Activated CD8-positive, alpha-beta T cell treated with anti-CD3 and anti-CD28 coated beads, Interleukin-2, amount 10 ng/mL, durations not matched to agents 7 days and 5 days (primary cell): ENCODE data around the gene ERC2. TPM values are rescaled to one million over a fixed set of nuclear protein-coding genes. Genes with fewer than 3 reads are reported as not detected.

Experiments used
- ATAC-seq: fragments of 150-1000 bp; cut with Tn5 transposase; one replicate; pipeline ENCODE4 v1.10.0; 2021; ENCODE audit warnings: moderate library complexity
- CTCF ChIA-PET: fragments of 350-600 bp; sonication (Branson Sonifier 250); formaldehyde crosslinking; loops from one replicate; lab custom pipeline; 2021; ENCODE audit warnings: antibody characterized with exemption; lab: Charles Lee
- POLR2A ChIA-PET: fragments of 350-600 bp; sonication (Branson Sonifier 250); formaldehyde crosslinking; loops from one replicate; lab custom pipeline; 2021; ENCODE audit warnings: antibody characterized with exemption; lab: Charles Lee
- DNase-seq: peaks from one replicate; pipeline ENCODE4 v3.0.0-alpha.2; 2020
- H3K27ac Mint-ChIP-seq: one replicate; pipeline ENCODE4 v1.8.0; 2021; ENCODE audit warnings: mild to moderate bottlenecking, mixed read lengths
- H3K27me3 Mint-ChIP-seq: one replicate; pipeline ENCODE4 v1.8.0; 2021; ENCODE audit warnings: low read depth, mixed read lengths
- H3K36me3 Mint-ChIP-seq: one replicate; pipeline ENCODE4 v1.8.0; 2021; ENCODE audit warnings: low read depth, mixed read lengths
- H3K4me1 Mint-ChIP-seq: one replicate; pipeline ENCODE4 v1.8.0; 2021; ENCODE audit warnings: low read depth, mixed read lengths
- H3K4me3 Mint-ChIP-seq: one replicate; pipeline ENCODE4 v1.8.0; 2021; ENCODE audit warnings: mild to moderate bottlenecking, mixed read lengths
- H3K9me3 Mint-ChIP-seq: one replicate; pipeline ENCODE4 v1.8.0; 2022; ENCODE audit warnings: mixed read lengths; ENCODE audit not compliant: insufficient read depth
- total RNA-seq, 2 experiments: library from RNA; stranded (reverse); gene quantifications; one replicate each; pipeline ENCODE4 v1.2.3, GENCODE V29; 2021

The ERC2 gene
- total RNA-seq, 2 experiments from 2014 or later = not detected

DNA sequence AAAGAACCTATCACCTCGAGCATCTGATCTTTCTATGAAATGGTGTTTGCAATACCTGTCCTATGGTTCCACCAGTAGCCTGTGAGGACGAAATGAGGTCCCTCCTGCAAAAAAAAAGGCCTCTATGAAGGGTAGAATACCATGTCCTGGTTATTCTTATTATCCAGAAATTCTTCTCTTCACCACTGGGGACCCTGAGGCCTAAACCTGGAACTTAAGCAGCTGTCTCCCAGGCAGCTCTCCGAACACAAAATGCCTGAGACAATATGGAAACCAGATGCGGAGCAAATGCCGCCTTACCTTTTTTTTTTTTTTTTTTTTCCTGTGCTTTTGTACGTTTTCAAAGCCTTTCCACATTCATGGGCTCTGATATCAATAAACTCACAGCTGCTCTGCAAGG, 919.1 kb downstream of the ERC2 start:
- no peak for ATAC-seq
- H3K27me3 Mint-ChIP-seq = no peaks in the 10 kb centered on the region
- DNase-seq = no peak
- H3K9me3 Mint-ChIP-seq = no peaks in the 10 kb centered on the region
- H3K4me3 Mint-ChIP-seq = no peak overlapping the region
- H3K27ac Mint-ChIP-seq = no peak overlapping the region
- H3K4me1 Mint-ChIP-seq = no peaks in the 10 kb centered on the region
- CTCF ChIA-PET = no interaction called here
- POLR2A ChIA-PET = interaction anchor here (0.5 kb wide), 1 partner anchor 371 kb away, joined by 3 read pairs; no protein-coding TSS in a partner anchor
- no peaks in the 10 kb centered on the region for H3K36me3 Mint-ChIP-seq

DNA sequence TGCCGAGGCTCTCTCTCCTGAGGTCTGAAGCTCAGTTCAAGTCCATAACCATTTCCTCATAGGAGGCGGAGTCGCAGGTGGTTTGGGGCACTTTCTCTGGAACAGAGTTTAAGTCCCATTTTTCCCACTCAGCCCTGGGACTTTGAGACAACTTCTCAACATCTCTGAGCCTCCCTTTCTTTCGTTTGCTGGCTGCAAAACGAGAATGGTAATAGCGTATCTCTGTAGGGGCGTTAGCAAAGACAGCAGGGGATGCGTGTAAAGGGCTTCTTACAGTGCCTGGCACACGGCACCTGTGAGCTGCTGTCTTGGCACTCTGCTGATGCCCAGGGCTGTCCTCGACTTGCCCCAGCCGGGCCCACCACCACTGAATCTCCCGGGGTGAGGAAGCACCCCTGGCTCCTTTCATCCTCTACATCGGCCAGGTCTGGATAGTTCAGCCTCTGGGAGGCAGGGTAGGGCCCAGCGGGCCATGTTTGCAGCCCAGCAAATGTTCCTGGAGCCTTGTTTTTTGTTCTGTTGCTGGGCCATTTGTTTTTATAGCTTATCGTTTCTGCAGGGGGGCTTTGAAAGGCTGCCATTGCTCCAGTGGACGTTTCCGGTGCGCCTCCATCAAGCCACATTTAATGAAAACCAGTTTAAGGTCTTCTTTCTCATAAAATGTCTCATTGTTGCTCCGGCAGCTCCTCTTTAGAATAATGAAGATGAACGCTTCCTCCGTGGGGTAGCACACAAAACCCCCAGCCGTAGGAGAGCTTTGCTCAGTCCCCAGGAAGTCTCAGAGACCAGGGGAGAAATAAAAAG, 921.2 kb downstream of the ERC2 start:
- Mint-ChIP-seq H3K27me3 (no peaks in the 10 kb centered on the region), H3K27ac (no peak overlapping the region), H3K4me3 (no peak overlapping the region), H3K4me1 (no peaks in the 10 kb centered on the region), H3K36me3 (no peaks in the 10 kb centered on the region), H3K9me3 (no peaks in the 10 kb centered on the region)
- ATAC-seq (no peak), DNase-seq (no peak)
- ChIA-PET CTCF (no interaction called here), POLR2A (no interaction called here)

DNA sequence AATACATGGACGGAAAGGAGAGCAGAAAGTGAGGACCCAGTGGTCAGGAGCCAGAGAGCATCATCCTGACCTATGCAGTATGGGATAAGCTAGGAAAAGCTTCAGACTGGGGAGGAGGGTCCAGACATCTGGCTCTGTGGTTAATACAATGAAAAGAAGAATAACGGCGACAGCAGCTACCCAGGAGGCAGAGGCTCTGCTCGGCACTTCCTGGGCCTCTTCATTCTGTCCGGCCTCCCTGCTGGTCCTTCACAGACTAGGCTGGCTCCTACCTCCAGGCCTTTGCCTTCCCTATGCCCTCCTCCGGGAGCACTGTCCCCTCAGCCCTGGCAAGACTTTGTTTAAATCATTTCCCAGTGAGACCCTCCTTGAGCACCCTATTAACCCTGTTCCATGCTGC, 922.3 kb downstream of the ERC2 start:
- ChIA-PET POLR2A (no interaction called here), CTCF (no interaction called here)
- DNase-seq = no peak
- Mint-ChIP-seq H3K9me3 (no peaks in the 10 kb centered on the region), H3K36me3 (no peaks in the 10 kb centered on the region), H3K27ac (no peak overlapping the region), H3K4me3 (no peak overlapping the region), H3K27me3 (no peaks in the 10 kb centered on the region), H3K4me1 (no peaks in the 10 kb centered on the region)
- no peak for ATAC-seq

DNA sequence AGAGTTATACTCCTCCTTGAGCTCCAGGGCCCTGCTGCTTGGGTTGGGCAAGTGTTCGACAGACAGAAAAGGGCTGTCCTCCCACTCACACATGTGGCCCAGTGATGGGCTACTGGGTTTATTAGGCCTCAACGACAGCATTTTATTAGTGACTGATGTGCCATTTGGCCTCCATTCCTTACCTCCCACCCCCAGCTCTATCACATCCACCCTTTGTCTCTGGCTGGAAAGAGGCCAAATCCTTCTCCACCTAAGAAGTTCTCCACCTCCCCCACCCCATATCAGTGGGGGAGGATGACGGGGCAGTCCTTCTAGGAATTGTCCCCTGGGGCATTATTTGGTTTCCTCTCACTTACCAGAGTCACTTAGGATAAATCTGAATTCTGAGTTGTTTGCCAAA, 924.0 kb downstream of the ERC2 start:
- Mint-ChIP-seq H3K36me3 (no peaks in the 10 kb centered on the region), H3K9me3 (no peaks in the 10 kb centered on the region), H3K27ac (no peak overlapping the region), H3K4me1 (no peaks in the 10 kb centered on the region), H3K27me3 (no peaks in the 10 kb centered on the region), H3K4me3 (no peak overlapping the region)
- ChIA-PET CTCF (no interaction called here), POLR2A (no interaction called here)
- no peak for DNase-seq
- no peak for ATAC-seq

DNA sequence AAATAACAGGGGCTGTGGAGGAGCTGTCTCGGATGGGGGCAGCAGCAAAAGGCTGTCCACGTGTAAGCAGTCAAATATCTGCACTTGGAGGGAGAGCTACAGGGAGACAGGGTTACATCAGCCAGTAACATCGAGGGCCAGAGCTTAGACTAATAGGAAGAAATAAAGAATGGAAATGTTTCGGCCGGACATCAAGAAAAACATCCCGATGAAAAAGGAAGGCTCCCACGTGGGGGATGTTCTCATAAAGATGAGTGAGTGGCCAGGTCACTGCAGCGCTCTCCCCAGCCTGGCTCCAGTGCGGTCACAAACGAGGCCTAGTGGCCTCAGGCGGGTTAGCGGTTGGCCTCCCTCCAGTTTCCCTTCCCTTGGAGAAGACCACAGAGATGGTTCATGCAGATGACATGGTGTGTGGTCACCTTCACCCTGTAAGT, 925.1 kb downstream of the ERC2 start:
- no peaks in the 10 kb centered on the region for H3K27me3 Mint-ChIP-seq
- ATAC-seq = no peak

DNA sequence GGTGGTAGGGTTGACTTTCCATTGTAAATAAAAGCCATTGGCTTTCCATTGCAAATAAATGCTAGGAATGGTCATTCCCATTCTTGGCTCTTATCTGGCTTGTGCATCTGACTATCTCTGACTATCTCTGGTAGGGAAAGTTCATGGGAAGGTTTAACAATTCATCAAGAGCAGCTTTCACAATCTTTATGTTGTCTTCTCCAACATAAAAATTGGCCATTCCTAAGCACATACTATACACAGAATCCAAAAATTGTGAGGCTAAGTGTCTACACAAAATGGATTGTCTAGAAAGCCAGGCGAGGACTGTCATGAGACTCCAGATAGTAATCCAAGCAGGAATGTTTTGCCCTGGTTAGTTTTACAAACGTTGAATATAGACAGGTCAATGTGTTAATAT, 926.8 kb downstream of the ERC2 start:
- ATAC-seq (no peak), DNase-seq (no peak)
- Mint-ChIP-seq H3K9me3 (no peaks in the 10 kb centered on the region), H3K4me3 (no peak overlapping the region), H3K27me3 (no peaks in the 10 kb centered on the region), H3K4me1 (no peaks in the 10 kb centered on the region), H3K27ac (no peak overlapping the region), H3K36me3 (no peaks in the 10 kb centered on the region)
- ChIA-PET POLR2A (no interaction called here), CTCF (no interaction called here)

More for the DNA sequence above, 925.1 kb downstream of the ERC2 start:
- Mint-ChIP-seq H3K36me3 (no peaks in the 10 kb centered on the region), H3K27ac (no peak overlapping the region), H3K4me1 (no peaks in the 10 kb centered on the region), H3K4me3 (no peak overlapping the region), H3K9me3 (no peaks in the 10 kb centered on the region)
- DNase-seq = no peak
- ChIA-PET CTCF (interaction anchor here (1.0 kb wide), 1 partner anchor 19 kb away, joined by 3 read pairs; no protein-coding TSS in a partner anchor), POLR2A (no interaction called here)

DNA sequence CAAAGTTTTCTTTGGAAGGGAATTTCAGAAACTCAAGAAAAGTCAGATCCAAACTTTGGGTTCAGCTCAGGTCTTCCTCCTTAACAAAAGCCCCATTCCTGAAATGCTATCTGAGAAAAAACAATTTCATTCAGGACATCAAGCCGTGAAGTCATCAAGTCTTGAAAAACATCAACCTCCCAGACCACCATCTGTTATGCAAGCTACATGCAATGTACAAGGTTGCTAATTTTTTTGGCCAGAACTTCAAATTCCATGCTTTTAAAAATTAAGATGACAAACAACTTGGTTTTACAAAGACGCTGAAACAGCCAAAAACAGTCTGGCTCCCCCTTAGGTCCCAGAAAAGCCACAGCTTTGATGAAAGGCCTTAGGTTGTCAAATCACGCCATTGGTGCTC, 927.3 kb downstream of the ERC2 start:
- CTCF ChIA-PET = no interaction called here
- no peak for ATAC-seq
- no peaks in the 10 kb centered on the region for H3K9me3 Mint-ChIP-seq

DNA sequence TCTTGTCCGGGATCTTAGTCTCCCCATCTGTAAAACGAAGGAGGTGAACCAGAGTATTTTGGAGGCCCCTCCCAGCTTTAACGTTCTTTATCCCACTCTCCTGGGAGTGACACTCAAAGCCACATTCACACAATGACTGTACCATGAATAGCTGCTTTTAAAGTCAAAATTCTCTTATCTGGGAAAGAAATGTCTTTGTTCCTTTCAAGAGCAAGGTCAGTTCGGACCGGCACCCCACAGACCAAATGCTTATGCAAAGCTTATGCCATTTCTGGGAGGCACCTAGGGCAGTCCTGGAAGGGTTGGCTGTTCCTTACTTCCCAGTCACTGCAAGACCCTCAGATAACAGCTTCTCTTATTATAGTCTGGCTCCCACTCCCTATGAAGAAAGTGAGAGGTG, 927.7 kb downstream of the ERC2 start:
- Mint-ChIP-seq H3K36me3 (no peaks in the 10 kb centered on the region), H3K4me1 (no peaks in the 10 kb centered on the region), H3K9me3 (no peaks in the 10 kb centered on the region), H3K4me3 (no peak overlapping the region), H3K27me3 (no peaks in the 10 kb centered on the region), H3K27ac (no peak overlapping the region)
- POLR2A ChIA-PET = no interaction called here
- DNase-seq (no peak), ATAC-seq (no peak)
- CTCF ChIA-PET = no interaction called here

More for the DNA sequence above, 927.3 kb downstream of the ERC2 start:
- POLR2A ChIA-PET = no interaction called here
- DNase-seq = no peak
- H3K4me3 Mint-ChIP-seq = no peak overlapping the region
- H3K27ac Mint-ChIP-seq = no peak overlapping the region
- no peaks in the 10 kb centered on the region for H3K36me3 Mint-ChIP-seq
- H3K27me3 Mint-ChIP-seq = no peaks in the 10 kb centered on the region
- no peaks in the 10 kb centered on the region for H3K4me1 Mint-ChIP-seq

DNA sequence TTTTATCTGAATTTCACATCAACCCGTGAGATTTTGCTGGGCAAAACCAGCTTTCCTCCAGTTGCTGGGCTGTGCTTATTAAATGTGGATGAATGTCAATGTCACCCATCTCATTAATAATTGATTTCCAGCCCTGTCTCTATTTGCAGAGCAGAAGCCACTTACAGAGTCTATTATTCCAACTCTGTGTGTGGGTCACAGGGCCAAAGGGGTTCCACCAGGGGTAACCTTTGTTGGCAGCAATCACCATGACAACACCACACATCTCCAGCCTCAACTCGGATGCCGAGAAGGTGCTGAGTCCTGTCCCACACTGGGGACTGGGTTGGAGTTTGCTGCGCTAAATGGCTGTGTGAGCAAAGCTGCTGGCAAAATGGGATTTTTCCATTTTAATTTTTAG, 930.1 kb downstream of the ERC2 start:
- Mint-ChIP-seq H3K27me3 (no peaks in the 10 kb centered on the region), H3K4me3 (no peak overlapping the region), H3K27ac (no peak overlapping the region), H3K4me1 (no peaks in the 10 kb centered on the region), H3K9me3 (no peaks in the 10 kb centered on the region), H3K36me3 (no peaks in the 10 kb centered on the region)
- ATAC-seq = no peak
- ChIA-PET POLR2A (no interaction called here), CTCF (no interaction called here)
- no peak for DNase-seq

DNA sequence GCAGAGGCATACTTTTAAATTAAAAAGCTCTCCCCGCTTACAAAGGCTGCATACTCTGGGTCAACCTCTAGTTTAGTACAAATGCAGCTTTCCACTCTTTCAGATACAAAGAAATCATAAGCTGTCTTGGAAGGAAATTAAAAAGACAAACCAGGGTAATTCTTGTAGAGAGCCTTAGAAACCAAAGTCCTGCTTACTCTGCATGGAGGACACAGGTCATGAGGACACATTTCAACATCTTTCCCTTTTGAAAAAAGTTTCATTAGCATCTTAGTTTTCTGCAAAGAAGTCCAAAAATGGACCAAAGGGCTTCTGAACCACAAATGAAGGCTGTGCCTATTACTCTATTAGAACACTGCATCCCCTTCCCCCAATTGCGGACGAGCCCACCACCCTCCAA, 930.7 kb downstream of the ERC2 start:
- DNase-seq = no peak
- Mint-ChIP-seq H3K36me3 (no peaks in the 10 kb centered on the region), H3K9me3 (no peaks in the 10 kb centered on the region), H3K27me3 (no peaks in the 10 kb centered on the region), H3K4me3 (no peak overlapping the region), H3K27ac (no peak overlapping the region), H3K4me1 (no peaks in the 10 kb centered on the region)
- POLR2A ChIA-PET = no interaction called here
- ATAC-seq = no peak
- CTCF ChIA-PET = no interaction called here

DNA sequence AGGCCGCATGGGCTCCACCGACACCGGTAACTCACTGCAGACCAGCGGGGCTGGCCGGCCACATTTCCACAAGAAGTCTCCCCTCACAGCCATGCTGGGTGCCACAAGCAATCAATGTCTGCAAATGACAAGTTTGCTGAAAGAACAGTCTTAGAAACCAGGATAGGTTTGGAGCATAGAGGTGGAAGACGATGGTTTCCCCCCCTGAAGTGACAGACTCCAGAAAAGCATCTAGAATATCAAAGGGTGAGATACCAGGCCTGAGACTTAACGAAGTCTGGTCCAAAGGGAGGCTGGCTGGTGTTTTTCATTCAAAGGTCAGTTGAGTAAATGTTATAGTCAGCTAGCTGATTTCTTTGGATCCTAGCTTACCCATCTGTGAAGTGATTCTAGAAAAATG, 931.1 kb downstream of the ERC2 start:
- H3K4me3 Mint-ChIP-seq = no peak overlapping the region
- no peak for ATAC-seq
- CTCF ChIA-PET = no interaction called here
- no peaks in the 10 kb centered on the region for H3K27me3 Mint-ChIP-seq
- no peaks in the 10 kb centered on the region for H3K4me1 Mint-ChIP-seq
- no peaks in the 10 kb centered on the region for H3K9me3 Mint-ChIP-seq
- no peaks in the 10 kb centered on the region for H3K36me3 Mint-ChIP-seq
- POLR2A ChIA-PET = no interaction called here
- H3K27ac Mint-ChIP-seq = no peak overlapping the region
- DNase-seq = no peak

DNA sequence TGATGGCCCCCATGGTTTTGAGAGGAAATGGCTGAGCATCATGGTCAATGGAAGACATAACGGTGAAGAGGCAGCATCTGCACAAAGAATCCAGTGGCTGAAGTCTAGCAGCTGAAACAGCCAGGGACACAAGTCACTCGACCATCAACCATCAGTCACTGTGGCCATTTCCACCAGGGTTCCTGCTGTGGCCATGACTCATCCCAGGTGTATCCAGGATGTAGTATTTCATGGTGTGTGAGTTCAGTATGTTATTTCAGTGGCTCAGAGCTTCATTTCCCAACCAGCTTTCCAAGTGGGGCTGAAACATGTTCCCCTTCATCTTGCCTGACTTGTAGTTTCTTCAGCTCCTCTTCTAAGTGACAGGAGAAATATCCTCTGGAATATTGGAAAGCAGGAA, 933.4 kb downstream of the ERC2 start:
- Mint-ChIP-seq H3K9me3 (no peaks in the 10 kb centered on the region), H3K27ac (no peak overlapping the region), H3K4me1 (no peaks in the 10 kb centered on the region), H3K36me3 (no peaks in the 10 kb centered on the region), H3K27me3 (no peaks in the 10 kb centered on the region), H3K4me3 (no peak overlapping the region)
- ATAC-seq (no peak), DNase-seq (no peak)
- CTCF ChIA-PET = no interaction called here
- POLR2A ChIA-PET = no interaction called here

DNA sequence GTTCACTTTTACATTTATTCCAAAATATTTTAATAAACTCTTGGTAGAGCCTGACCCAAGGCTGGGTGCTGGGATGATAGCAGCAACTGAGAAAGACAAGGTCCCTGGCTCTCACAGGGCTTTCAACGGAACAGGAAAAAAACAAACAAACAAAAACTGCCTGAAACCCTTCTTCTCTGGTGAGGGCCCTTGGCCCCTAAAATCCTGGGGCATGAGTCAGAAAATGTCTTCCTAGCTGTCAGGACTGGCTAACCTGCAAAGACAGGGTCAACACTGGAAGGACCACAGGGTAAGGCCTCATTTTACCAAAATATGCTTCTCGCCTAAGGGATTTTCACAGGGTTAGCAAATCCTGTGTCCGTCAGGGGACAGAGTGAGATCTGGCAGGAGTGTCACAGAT, 935.5 kb downstream of the ERC2 start:
- no peak for ATAC-seq
- ChIA-PET POLR2A (no interaction called here), CTCF (no interaction called here)
- DNase-seq = no peak
- H3K27ac Mint-ChIP-seq = no peak overlapping the region
- H3K4me3 Mint-ChIP-seq = no peak overlapping the region
- no peaks in the 10 kb centered on the region for H3K27me3 Mint-ChIP-seq
- H3K9me3 Mint-ChIP-seq = no peaks in the 10 kb centered on the region
- H3K36me3 Mint-ChIP-seq = no peaks in the 10 kb centered on the region
- no peaks in the 10 kb centered on the region for H3K4me1 Mint-ChIP-seq
